HS-27A (cell line): ENCODE measurements around the gene RPA1.
"Not testable (repeated sequence)": the region's sequence is repeated elsewhere in the genome, so short reads cannot be mapped to it uniquely, and the experiment has no call there.

Experiments
- DNase-seq: peaks from one replicate; pipeline ENCODE4 v3.0.0-alpha.2; 2012; ENCODE audit warnings: low read depth, missing footprints

RPA1 gene

GRCh38 chr17:1829592-1830257, at the start of gene RPA1, which contains the start of gene SMYD4:
RPA1 (plus strand) TSS chr17:1830005; CDS start chr17:1830094, 89 bp downstream.
SMYD4 (minus strand) TSS chr17:1829902; CDS start chr17:1827994, 1,908 bp downstream.
- peak; percentile 30 for DNase-seq

DNA sequence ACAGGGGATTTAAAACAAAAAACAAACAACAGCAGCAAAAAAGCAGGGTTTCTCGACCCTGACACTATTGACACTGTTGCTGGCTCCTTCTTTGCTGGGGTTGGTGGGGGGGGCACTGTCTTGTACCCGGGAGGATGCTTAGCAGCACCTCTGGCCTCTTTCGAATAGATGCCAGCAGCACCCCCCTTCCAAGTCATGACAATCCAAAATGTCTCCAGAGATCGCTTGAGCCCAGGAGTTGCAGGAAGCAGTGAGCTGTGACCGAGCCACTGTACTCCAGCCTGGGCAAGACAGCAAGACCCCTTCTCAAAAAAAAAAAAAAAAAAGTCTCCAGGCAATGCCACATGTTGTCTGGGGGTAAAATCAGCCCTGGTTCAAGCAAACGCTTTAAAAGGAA, 47.6 kb upstream of the RPA1 start:
- no peak for DNase-seq

DNA sequence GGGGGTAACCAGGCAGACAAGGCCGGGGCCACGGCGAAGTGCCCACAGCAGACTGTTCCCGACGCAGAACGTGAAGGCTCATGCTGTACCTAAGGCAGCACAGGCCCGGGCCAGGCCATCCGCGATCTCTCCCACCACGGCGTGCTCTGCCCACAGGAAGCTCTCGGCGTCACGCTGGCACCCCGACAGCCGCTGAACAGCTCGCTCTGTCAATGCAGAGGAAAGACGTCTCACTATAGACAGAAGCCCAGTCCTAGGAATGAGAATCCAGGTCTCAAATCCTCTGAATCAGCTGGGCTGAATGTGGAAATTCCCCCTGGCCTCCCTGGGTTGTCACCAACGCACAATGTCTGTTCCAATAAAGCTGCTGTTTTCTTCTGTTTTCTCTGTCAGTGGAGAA, 46.5 kb upstream of the RPA1 start:
- no peak for DNase-seq

DNA sequence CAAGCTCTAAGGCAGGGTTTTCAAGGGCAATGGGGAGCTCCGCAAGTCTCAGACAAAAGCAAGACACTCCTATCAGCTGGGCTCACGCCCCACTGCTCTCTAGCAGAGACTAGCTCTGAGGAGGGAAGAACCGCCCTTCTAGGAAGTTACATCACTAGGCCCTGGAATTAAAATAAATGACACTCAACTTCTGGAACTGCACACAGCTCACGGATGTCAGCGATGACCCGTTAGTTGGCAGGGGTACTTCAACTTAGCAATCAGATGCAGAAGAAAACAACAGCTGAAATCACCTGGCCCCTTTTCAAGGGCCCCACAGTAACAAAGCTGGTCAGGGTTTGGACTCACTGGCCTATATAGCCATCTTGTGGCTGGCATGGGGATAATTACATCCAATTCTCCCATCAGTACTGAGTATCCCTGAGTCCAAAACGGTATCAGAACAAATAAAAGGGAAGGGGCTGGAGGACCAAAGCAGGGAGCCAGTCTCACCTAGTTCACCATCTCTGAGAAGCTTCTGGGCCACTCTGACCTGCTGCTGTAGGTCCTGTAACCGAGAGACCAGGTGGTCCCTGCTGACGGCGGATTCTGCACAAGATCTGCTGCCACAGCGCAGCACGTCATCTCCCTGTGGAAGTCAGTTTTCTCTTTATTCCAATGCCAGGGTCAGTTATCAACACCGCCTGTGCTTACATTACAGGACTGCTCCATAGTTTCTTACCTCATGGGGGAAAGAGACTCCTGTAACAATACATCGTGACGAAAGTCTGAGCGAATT, 45.8 kb upstream of the RPA1 start:
- DNase-seq = no peak

- no peak for DNase-seq
Observed at GRCh38 chr17:1785930-1786329, 43.9 kb upstream of the RPA1 start.

- DNase-seq = no peak
Observed at GRCh38 chr17:1786708-1787107, 43.1 kb upstream of the RPA1 start.

DNA sequence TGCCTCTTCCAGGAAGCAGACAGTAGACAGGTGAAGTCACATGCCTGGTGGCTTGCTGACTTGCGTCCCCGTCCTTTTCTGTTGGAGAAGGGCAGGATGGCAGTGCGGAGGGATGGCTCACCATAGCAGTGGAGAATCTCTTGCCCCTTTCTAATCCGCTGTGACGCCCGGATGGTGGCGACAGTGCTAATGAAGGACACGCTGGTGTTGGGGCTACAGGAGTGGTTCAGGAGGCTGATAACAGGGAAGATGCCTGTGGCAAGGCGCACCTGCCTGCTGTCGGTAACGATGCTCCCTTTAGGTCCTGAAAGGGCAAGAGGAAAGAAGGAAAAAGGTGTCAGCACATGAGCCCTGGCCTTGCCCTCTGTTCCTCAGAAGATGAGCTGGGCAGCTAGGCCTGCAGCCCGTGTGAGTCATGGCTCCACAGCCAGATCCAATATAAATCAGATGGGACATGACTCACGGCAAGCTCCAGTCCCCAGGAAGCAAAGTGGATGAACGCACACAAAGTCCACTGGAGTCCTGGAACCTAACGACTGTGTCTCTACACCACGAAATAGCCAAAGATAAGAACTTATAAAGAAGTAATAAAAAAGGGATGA, 42.4 kb upstream of the RPA1 start:
- peak; percentile 27 for DNase-seq

DNA sequence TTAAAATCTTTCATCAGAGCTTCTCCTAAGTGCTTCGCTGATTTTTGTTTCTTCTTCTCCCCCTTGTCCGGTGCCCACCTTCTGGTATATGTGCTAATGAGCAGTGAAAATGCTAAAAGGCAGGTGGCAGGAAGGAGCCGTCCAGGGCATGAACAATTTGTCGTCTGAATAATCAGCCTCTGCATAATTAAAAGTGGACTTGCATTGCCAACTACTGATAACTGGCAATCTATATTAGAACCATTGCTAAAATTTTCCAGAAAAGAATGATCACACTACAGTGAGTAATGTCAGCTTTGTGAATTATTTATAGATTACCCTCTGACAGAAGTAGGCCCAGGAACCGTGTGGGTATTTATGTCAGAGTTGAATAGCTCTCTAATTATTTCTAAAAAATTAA, 39.9 kb upstream of the RPA1 start:
- no peak for DNase-seq

DNA sequence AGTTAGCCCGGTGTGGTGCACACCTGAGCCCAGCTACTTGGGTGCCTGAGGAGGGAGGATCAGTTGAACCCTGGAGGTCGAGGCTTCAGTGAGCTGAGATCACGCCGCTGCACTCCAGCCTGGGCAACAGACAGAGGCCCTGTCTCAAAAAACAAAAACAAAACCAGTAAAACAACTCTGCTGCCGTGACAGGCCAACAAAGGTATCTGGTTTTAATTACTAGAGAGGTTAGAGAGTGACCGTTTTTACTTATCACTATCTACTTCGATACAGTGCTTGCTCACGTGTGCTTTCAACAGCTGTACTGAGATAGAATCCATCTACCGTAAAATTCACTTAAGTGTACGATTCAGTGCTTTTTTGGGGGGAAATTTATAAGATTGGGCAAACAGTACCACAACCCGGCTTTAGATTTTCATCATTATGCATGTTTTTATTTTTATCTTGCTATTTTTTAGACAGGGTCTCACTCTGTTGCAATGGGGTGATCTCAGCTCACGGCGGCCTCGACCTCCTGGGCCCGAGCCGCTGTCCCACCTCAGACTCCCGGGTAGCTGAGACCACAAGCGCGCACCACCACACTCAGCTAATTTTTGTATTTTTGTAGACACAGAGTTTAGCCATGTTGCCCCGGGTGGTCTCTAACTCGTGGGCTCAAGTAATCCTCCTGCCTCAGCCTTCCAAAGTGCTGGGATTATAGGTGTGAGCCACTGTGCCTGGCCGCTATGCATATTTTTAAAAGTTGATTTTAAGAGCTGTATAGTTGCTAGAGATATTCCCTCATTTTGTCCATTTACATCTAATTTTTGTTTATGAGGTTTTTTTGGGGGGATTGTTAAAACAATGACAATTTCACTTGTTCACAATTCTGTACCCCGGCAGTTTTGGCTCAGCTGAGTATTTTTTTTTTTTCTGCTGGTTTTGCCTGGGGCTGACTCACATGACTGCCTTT, 37.0 kb upstream of the RPA1 start:
- no peak for DNase-seq

GRCh38 chr17:1793447-1793806, 36.4 kb upstream of the RPA1 start:
- DNase-seq = no peak

- DNase-seq = no peak
Observed at GRCh38 chr17:1796800-1797199, 33.0 kb upstream of the RPA1 start.

DNA sequence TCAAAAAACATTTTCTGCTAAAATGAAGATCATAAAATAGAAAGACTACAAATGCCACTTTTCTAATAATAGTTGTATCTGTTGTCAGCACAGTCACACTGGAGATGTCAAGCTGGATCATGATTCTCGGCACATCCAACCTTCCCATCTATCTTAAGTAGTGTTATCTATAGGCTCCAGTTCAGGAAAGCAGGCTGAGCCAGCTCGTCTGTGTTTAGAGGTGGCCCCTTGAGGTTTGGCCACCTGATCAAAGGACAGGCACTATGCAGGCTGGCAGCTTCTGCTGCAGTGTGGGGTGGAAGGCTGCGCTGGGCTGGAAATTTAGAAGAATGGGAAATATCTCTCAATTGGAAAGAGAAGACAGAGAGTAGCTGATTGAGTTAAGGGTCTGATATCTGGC, 32.5 kb upstream of the RPA1 start:
- no peak for DNase-seq

- not testable (repeated sequence) for DNase-seq
Observed at GRCh38 chr17:1797846-1798245, 32.0 kb upstream of the RPA1 start.

DNA sequence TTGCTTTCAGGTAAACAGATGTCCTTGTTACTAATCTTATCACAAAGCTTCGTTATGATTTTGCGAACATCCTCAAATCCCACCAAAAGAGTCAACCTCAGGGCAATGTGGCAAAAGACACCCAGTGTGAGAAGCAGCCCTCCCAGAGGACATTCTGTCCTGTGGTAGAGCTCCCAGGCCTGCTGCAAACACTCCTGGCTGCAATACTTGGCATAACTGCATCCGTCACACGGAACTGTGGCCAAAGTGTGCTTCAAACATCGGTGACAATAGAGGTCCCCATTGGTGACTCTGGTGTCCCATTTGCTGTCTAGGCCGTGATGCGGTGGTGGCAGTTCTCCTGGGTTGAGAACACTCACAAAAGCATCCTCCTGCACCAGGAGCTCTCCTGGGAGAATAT, 29.6 kb upstream of the RPA1 start:
- no peak for DNase-seq

DNA sequence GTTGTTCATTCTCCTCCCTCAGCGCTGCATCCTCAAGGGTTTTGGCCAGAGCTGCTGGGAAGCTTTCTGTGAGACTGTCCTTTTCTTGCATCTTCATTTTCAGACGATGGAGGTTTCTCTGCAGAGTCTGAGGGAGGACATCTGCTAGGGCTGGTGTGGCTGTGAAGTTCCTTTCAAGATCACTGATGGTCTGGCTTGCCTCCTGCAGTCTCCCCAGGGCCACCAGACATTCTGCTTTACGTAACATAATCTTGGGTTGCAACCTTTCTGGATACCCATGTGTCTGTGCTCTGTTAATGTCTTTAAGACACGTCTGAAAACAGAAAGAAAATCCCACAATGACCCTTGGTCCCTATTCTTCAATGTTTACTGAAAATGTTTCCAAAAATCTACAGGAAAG, 29.1 kb upstream of the RPA1 start:
- DNase-seq = no peak

GRCh38 chr17:1802429-1802828, 27.4 kb upstream of the RPA1 start:
- no peak for DNase-seq

GRCh38 chr17:1803280-1803679, 26.5 kb upstream of the RPA1 start:
- DNase-seq = no peak

- DNase-seq = no peak
Observed at GRCh38 chr17:1807890-1808289, 21.9 kb upstream of the RPA1 start.

DNA sequence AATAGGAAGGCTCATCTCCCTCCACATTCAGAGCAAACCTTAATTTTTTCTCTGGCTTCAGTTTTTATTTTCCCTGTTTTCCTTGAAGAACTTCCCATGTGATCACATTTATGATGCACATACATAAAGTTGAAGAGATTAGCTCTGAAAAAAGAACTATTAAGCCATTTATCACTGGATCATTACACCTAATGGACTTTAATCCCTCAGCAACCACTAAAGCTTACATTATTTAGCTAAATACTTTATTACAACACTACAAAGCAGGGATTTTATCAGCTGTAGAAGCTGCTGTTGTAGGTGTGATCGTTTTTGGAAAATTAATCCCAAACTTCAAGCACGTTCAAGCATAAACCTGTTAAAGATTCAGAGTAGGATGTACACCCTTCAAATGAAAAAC, 21.2 kb upstream of the RPA1 start:
- DNase-seq = no peak

DNA sequence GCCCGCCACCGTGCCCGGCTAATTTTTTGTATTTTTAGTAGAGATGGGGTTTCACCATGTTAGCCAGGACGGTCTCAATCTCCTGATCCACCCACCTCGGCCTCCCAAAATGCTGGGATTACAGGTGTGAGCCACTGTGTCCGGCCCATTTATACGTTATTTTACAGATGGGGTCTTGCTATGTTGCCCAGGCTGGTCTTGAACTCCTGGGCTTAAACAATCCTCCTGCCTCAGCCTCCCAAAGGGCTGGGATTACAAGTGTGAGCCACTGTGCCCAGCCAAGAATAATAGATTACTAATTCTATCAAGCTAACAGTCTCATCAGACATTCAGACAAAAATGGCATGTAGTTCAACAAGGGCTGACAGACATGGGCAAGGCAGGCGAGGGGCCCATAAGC, 20.0 kb upstream of the RPA1 start:
- DNase-seq = not testable (repeated sequence)

- no peak for DNase-seq
Observed at GRCh38 chr17:1810450-1811103, 19.2 kb upstream of the RPA1 start.

DNA sequence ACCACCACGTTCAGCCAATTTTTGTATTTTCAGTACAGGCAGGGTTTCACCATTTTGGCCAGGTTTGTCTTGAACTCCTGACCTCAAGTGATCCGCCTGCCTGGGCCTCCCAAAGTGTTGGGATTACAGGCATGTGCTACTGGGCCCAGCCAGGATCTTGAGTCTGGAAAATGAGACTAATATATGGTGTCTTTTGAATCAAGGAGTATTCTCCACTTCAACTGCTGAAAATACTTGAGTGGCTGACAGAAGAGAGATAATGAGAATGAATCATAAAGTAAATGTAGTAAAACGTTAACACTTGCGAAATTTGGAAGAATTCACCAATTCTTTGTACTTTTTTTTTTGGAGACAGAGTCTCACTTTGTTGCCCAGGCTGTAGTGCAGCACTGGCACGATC, 16.7 kb upstream of the RPA1 start:
- DNase-seq = no peak
